HG02840 (cell line): ENCODE data around the gene CHGA.

Source experiments
- ATAC-seq: cut with Tn5 transposase; IDR thresholded peaks from one replicate; pipeline ENCODE4 v1.9.1; 2021; ENCODE audit warnings: mild to moderate bottlenecking, moderate library complexity, moderate number of reproducible peaks; ENCODE audit not compliant: unreplicated experiment, low FRiP score

The CHGA gene

DNA sequence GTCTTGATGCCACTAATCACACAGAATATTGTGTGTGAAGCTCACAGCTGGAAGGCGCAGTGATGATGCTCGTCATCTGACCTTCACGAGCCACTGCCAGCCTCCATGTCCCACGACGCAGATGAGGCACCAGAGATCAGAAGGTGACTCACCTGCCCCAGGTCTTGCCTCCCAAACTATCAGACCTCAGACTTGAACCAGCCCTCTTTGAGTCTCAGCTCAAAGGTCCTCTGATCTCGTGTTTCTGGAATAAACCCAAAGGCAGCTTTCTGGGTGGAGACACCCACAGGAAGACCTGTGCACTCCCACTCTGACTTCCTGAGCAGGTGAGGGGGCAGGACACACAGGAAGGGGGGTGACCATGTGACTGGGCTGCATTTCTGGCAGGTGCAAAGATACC, 19.6 kb upstream of the CHGA start:
- no peak for ATAC-seq

DNA sequence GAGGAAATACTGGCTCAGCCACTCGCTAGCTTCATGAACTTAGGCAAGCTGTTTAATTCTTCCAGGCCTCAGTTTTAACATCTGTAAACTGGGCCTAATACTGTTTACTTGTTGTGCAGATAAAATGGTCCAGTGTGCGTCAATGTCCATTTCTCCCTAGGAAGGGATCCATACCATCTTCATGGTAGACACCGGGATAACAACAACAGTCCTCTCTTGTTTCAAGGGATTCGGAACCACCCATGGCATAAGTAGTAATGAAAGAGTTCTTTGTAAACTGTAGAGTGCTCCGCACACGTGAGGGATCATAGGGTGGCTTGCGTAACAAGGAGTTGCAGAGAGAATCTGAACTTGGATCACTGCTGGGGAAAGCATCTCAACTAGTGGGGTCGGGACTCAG, 17.3 kb upstream of the CHGA start:
- ATAC-seq, result no peak

DNA sequence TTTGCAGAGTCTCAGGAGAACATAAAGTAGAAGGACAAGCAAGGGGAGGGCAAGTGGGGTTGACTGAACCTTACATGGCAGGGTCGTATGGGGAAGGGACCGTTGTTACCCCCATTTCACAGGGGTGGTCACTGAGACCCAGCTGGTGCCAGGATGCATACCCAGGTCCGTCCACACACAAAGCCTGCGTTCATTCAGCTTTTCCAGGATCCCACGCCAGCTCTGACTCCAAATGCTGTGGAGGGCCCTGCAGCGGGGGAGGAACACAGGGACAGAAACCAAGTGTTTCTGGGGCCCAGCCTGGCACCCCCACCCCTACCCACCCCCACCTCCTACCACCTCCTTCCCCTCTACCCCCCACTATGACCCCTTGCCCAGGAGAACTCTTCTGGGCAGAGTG, 16.5 kb upstream of the CHGA start:
- ATAC-seq, result no peak

DNA sequence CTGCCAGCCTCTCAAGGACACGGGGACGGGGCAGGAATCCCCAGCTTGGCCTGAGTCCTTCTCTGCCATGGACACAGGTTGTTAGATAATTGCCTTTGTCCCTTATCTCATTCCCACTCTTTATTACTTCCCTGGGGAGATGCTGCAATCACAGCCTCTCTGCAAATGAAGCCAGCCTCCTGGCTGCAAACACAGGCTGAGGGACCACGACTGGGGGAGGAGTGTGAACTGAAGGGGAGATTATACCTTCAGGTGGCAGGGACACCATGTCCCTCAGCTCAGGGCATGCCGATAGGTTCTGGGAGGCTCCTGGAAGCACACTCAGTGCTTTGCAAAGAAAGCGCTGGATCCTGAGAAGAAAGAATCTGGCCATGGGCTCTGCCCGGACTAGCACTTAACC, 16.1 kb upstream of the CHGA start:
- ATAC-seq, result no peak

DNA sequence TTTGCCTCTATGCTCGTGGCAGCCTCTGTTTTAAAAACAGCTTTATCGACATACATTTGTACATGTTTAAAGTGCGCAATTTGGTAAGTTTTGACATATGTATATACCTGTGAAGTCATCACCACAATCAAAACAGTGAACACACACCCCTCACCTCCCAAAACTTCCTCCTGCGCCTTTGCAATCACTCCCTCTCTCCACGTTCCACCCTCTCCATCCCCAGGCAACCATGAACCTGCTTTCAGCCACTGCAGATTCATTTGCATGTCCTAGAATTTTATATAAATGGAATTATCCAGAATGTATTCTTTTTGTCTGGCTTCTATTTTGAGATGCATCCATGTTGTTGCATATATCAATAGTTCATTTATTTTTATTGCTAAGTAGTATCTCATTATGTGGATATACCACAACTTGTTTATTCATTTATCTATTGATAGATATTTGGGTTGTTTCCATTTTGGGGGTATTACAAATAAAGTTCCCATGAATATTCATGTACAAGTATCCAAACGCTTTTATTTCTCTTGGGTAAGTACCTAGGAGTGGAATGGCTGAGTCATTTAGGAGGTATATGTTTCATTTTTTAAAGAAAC, 15.5 kb upstream of the CHGA start:
- ATAC-seq, result no peak

DNA sequence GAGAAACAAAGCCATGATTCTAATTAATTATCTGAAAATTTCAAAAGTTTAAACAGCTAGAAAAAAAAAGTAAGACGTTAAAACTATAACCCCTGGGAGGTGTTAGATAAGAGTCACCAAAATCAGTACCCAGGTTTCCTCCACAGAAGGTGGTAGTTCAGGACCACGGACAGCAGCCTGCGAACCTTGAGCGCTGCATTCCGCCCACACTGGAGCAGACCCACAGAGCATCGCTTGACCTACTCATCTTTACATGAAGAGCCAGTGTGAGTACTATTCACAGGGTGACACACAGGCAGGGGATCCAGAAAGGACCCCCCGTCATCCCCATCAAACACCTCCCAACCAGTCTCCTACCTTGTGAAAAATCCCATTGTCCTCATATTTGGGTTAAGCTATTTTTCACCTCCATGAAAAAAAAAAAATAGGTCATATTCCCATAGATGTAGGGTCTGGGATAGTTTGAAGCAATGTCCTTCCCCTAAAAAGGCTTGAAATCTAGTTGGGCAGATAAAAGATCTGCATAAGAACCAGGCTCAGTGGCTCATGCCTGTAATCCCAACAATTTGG, 8.8 kb upstream of the CHGA start:
- ATAC-seq, result no peak

DNA sequence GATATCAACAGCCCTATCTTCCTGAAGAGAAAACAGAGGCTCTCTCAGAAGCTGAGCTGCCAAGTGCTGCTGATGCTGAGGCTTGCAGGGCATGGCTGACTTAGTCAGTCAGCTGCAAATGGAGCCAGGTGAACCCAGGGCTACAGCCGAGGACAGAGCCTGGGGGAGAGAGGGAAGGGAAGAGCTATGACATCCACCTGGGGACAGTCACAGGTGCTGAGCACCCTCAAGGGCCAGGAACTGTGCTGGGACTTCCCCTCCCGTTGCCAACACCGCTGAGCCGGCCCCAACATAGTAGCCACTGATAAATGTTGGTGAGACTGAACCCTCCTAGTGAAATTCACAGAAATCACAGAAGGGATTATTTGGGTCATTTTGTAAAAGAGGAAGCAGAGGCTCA, 6.7 kb upstream of the CHGA start:
- ATAC-seq, result no peak

DNA sequence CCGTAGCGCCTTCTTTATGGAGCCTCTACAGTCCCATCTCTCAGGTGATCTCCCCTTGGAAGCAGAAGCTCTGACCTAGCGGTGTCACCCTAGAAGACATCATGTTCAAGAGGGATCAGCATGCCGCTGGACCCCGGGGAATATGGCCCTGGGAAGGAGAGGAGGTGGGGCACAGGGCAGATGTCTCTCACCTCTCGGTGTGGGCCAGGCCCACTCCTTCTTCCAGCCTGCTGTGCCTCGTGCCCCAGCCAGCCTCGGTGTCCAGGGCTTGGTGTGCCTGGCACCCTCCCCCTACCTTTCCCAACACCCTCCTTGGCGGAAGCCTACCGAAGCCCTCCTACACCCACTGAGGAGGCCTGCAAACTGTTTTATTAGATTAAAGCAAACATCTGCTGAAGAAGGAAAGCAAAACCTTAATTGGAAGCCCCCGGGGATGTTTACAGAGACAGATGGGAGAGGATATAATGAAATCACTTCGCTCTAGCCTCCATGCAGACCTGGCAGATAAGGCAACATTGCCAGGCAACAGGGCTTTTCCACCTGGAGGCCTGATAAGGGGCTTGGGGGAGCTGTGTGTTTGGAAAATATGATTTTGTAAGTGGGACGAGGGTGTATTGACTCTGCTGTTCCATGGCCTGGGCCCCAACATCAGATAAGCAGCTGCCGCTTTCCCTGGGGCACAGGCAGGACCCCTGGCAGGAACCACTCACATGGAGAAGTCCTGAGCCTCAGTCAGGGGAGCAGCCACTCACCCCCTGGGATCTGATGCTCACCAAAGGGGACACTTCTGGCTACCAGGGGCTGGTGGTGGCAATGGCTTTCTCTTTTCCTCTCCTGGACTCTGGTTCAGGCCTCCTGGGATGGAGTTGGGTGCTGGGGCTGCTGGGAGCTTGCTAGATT, 5.7 kb upstream of the CHGA start:
- no peak for ATAC-seq

DNA sequence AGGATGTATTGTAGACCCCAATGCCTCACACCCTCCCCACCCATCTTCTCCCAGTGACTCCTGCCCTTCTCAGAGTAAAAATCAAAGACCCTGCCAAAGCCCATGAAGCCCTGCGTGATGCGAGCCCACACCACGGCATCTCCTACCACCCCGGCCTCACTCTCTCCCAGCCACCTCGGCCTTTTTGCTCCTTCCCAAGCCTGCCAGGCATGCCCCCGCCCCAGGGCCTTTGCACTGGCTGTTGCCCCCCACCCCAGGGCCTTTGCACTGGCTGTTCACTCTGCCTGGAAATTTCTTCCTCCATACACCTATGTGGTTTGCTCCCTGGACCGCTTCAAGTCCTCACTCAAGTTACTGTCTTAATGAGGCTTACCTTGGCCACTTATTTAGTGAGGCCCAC, 5.0 kb upstream of the CHGA start:
- ATAC-seq, result no peak

DNA sequence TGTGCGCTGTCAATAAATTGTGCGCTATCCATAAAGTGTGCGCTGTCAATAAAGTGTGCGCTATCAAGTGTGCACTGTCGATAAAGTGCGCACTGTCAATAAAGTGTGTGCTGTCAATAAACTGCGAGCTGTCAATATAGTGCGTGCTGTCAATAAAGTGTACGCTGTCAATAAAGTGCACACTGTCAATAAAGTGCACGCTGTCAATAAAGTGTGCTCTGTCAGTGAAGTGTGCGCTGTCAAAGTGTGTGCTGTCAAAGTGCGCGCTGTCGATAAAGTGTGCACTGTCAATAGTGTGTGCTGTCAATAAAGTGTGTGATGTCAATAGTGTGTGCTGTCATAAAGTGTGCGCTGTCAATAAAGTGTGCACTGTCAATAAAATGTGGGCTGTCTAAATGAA, 2.9 kb upstream of the CHGA start:
- no peak for ATAC-seq

DNA sequence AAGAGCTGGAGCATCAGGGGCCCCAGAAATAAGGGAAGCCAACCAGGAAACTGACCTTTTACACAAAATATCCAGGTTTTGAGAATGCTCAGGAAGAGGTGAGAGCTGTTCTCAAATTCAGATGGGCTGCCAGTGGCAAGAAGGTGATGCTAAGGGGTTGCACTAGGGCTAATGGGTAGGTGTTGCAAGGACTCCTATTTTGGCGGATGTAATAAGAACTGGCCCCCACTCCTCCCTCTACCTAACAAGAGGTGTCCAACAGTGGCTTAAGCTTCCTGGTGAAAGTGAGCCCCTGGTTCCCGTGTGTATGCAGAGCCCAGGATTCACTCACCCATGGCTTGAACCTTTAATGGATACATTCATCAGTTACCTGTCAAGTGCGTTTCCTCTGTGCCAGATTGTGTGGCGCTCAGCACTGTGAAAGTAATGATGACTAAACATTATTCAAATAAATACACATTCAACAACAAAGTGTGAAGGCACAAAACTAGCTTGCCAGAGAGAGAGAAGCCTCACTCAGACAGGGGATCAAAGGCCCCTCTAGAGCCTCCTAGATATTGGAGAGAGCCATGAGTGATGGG, 705 bp upstream of the CHGA start:
- ATAC-seq, result no peak

DNA sequence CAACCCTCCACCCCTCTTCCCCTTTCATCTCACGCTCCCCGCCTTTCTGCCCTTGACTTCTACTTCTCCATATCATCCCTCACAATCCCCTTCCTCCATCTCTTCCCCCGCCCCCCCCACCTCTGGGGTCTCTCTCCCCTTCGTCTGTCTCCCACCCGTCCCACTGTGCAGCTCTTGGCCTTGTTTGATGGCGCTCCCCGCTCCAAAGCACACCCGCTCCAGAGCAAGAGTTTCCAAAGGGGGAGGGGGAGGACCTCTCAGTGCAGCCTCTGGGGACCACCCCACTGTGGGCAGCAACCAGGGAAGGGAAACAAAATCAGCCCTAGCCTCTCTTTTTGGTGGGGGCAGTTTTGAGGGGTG, 774 bp downstream of the CHGA start:
- no peak for ATAC-seq

DNA sequence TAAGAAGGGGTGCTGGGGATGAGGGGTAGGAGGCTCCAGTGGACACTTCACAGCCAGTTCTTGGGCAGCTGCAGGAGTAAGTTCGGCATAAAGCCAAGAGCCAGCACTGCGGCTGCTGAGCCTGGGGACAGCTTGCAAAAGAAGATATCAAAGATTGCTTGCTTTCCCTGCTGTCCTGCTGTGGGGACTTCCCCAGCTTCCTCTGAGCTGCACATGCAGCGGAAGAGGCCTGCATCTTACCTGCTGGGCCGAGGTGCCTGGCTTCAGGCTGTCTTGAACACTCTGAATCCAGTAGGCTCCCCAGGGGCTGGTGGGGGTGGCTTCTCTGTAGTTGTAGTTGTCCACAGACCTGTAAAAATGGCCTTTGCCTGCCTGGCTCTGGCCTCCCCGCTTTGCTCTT, 1.3 kb downstream of the CHGA start:
- ATAC-seq, result no peak

DNA sequence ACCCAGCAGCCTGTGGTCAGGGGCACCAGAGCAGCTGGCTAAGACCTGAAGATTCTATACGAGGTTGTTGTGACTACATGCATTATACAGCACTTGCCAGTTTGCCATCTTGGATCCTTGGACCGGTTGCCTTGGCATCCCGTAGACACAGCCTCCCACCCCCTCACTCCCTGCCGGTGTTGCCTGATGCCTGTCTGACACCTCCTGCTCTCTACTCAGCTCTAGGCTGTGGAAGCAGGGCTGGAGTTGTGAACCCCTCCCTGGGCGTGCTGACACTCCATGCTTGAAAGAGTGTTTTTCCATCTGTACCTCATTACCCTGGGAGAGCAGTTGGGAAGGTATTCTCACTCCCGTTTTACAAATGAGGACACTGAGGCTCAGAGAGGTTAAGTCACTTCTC, 2.5 kb downstream of the CHGA start:
- no peak for ATAC-seq

DNA sequence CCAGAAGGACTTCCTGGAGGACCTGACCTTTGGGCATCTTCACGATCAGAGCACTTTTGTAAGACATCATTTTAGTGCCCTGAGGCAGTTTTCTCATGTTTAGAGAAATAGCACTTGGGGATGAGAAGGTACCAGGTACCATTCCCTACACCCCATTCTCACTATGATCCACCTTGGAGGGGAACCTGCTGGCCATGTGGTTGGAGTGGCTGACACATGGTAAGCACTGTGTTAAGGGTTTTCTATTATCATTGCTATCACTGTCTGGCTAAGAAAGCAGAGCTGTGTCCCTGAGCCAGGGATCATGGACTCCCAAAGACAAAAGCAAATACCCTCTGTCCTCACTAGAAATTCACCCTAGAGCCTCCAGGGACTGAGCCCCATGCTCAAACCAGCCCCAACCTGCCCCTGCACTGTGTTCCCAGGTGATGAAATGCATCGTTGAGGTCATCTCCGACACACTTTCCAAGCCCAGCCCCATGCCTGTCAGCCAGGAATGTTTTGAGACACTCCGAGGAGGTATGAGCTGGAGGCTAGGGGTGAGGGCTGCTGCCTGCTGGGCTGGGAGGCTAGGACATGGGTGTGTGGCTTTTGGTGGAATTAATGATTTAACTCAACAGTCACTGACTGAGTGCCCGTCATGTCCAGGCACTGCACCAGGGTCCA, 3.4 kb downstream of the CHGA start:
- no peak for ATAC-seq

DNA sequence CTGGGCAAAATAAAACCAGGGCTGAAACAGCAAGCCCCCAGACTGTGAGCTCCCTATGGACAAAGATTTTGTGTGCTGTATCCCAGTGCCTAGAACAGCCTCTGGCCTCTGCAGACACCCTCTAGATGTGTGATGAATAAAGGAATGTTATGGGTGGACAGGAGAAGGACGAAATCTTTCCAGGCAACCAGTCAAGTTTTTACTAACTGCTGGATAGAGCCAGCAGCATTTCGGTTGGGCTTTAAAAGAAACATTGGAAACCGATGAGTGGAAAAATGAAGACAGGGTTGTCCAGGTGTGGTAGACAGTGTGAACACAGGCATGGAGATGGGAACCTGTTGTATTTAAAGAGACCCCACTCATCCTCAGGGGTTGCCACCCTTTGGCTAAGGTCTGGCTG, 4.0 kb downstream of the CHGA start:
- no peak for ATAC-seq

DNA sequence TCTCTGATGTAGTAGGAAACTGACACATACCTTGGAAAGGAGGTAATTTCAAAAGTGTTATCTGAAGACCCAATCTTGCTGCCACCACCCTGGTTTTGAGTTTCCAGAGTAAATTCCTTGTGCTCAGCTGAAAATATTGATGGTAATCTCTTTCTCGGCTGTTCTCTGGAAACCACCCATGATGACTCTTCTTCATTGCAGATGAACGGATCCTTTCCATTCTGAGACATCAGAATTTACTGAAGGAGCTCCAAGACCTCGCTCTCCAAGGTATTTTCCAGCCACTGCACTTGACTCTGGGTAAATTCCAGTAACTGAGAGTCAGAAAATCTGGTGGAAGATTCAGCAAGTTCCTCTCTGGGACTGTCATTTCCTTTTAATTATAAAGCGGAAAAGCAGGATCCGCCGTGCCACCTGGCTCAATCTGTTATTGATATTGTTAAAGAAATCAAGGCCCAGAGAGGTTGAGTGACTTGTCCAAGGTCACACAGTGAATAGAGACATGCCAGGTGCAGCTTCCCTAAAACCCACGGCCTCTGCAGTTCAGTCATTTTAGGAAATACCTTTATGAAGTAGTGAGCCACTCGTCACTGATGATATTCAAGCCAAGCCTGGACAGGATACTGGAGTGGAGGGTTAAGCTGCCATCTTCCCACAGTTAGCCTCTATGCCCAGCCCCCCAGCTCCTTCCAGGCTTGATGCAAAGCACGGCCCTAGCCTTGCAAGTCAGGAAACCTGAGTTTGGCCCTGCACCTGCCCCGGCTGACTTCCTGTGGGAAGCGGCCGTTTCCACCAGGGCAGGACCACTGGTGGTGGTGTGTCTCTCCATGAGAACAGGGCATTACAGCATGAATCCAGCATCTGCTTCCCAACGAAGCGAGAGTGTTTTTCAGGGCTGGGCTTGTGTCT, 4.7 kb downstream of the CHGA start:
- ATAC-seq, result no peak

DNA sequence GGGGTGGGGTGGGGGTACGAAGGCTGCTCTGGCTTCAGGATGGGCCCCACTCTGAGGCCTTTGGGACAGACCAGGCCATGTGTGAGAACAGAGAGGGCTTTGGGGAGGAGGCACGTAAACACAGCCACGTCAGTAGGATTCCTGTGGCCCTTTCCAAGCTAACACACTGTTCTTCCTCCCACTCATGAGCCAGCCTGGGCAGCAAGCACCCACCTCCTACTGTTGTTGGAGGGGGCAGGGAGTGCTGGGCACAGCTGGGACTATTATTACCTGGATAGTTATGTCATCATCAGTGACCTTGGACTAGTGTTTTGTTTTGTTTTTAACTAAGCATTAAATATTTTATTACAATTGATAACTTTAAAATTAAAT, 5.3 kb downstream of the CHGA start:
- ATAC-seq, result no peak

DNA sequence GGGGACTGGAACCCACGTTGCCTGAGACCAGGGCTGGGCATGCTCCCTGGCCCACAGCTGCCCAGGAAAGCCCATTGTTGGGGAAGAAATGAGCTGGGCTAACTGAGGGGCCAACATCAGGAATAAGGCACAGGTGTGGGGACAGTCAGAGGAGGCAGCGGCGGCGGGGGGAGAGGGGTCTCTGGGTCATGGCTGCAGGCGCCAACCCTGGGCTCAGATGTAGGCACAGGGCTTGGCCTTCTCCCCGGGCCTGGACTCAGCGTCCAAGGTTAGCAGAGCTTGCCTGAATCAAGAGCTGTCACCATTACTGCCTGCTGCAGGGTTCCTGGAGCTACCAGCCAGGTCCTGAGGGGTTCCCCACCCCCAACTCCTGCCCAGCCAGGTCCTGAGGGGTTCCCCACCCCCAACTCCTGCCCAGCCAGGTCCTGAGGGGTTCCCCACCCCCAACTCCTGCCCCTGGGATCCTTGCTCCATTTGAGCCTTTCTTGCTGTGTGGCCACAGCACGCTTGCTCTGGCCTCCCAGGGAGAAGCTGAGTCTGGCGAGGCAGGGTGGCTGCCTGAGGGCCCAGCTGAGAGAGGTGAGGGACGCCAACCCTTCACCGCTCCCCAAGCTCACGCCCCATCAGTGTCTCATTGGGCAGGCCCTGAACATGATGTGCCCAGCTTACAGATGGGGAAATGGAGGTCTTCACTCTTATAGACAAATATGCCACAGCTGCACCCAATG, 6.2 kb downstream of the CHGA start:
- no peak for ATAC-seq
